NCI-H1694 treated with DMSO at 0.1 percent for 48 hours (cell line): Measurements from ENCODE around the gene CHD2.

Experiments used
- DNase-seq: peaks from one replicate; lab custom pipeline; 2025; lab: John Stamatoyannopoulos, UW

Gene CHD2

GRCh38 chr15:93068581-93069199 lies 168.6 kb downstream of the CHD2 start:
- no peak for DNase-seq

GRCh38 chr15:93070132-93070531 lies 170.0 kb downstream of the CHD2 start:
- no peak for DNase-seq

GRCh38 chr15:93070551-93071296 lies 170.6 kb downstream of the CHD2 start:
- no peak for DNase-seq

- no peak for DNase-seq
Observed at GRCh38 chr15:93071469-93071936, 171.4 kb downstream of the CHD2 start.

GRCh38 chr15:93072011-93072410 lies 171.9 kb downstream of the CHD2 start:
- DNase-seq: no peak

- DNase-seq: no peak
Observed at GRCh38 chr15:93072411-93073394, 172.6 kb downstream of the CHD2 start.

- DNase-seq: no peak
Observed at GRCh38 chr15:93073465-93073952, 173.4 kb downstream of the CHD2 start.

GRCh38 chr15:93074599-93074998 lies 174.5 kb downstream of the CHD2 start:
- no peak for DNase-seq

- DNase-seq: no peak
Observed at GRCh38 chr15:93076217-93076616, 176.1 kb downstream of the CHD2 start.

- DNase-seq: no peak
Observed at GRCh38 chr15:93076875-93077274, 176.8 kb downstream of the CHD2 start.
